Activated T-cell treated with anti-CD3 and anti-CD28 coated beads for 4 hours (primary cell): ENCODE measurements around the gene MAPK1.
A peak's percentile ranks its signal among the peaks of the same experiment; 100 is the strongest.
"Not testable (repeated sequence)": the region's sequence is repeated elsewhere in the genome, so short reads cannot be mapped to it uniquely, and the experiment has no call there.

ENCODE experiments used
- DNase-seq: peaks from one replicate; pipeline ENCODE4 v3.0.0-alpha.2; 2020

The MAPK1 gene

GRCh38 chr22:21719024-21719423 is 148.4 kb downstream of the MAPK1 start:
- no peak for DNase-seq

GRCh38 chr22:21718499-21718898 is 148.9 kb downstream of the MAPK1 start:
- DNase-seq: no peak

- DNase-seq: not testable (repeated sequence)
Measured at GRCh38 chr22:21716395-21717122, 150.9 kb downstream of the MAPK1 start.

- no peak for DNase-seq
Measured at GRCh38 chr22:21714786-21715185, 152.7 kb downstream of the MAPK1 start.

- no peak for DNase-seq
Measured at GRCh38 chr22:21714059-21714770, 153.2 kb downstream of the MAPK1 start.

- no peak for DNase-seq
Measured at GRCh38 chr22:21713428-21714058, 153.9 kb downstream of the MAPK1 start.

GRCh38 chr22:21712751-21713427 is 154.6 kb downstream of the MAPK1 start:
- DNase-seq: peak; percentile 28

GRCh38 chr22:21711851-21712250 is 155.6 kb downstream of the MAPK1 start:
- no peak for DNase-seq

GRCh38 chr22:21710156-21710555 is 157.3 kb downstream of the MAPK1 start:
- DNase-seq: no peak

GRCh38 chr22:21709688-21710087 is 157.8 kb downstream of the MAPK1 start:
- DNase-seq: no peak

- no peak for DNase-seq
Measured at GRCh38 chr22:21708960-21709359, 158.5 kb downstream of the MAPK1 start.

GRCh38 chr22:21707677-21708076 is 159.8 kb downstream of the MAPK1 start:
- DNase-seq: no peak
